HepG2 (cell line): ENCODE data around the gene NRBP1. TPM values are rescaled to one million over a fixed set of nuclear protein-coding genes. Genes with fewer than 3 reads are reported as not detected.

Experiments
- ATF5 ChIP-seq: sonication (generic); formaldehyde crosslinking; IDR thresholded peaks from 2 replicates; pipeline ENCODE4 v1.4.0; 2020; ENCODE audit warnings: mild to moderate bottlenecking, low read depth, missing genetic modification reagents
- FOXP1 ChIP-seq, 2 experiments: fragments of 450-650 bp in 1 of 2; IDR thresholded peaks; 2 replicates each; pipeline ENCODE4 v1.6.1; 2017 to 2018; ENCODE audit warnings: antibody characterized with exemption in 1 of 2
- KIAA2018 ChIP-seq: sonication (generic); formaldehyde crosslinking; IDR thresholded peaks from 2 replicates; pipeline ENCODE4 v1.5.0; 2020; ENCODE audit warnings: mild to moderate bottlenecking, missing genetic modification reagents, borderline replicate concordance
- NFRKB ChIP-seq: fragments of 450-650 bp; IDR thresholded peaks from 2 replicates; pipeline ENCODE4 v1.6.1; 2017
- ZNF101 ChIP-seq: sonication (generic); formaldehyde crosslinking; IDR thresholded peaks from 2 replicates; pipeline ENCODE4 v1.4.0; 2020; ENCODE audit warnings: mild to moderate bottlenecking, low read depth, missing genetic modification reagents, borderline replicate concordance
- ZNF205 ChIP-seq: IDR thresholded peaks from 2 replicates; pipeline ENCODE4 v1.6.1; 2018; ENCODE audit warnings: missing biosample characterization, missing genetic modification reagents
- ZNF317 ChIP-seq: sonication (generic); formaldehyde crosslinking; IDR thresholded peaks from 2 replicates; pipeline ENCODE4 v1.5.0; 2020; ENCODE audit warnings: mild to moderate bottlenecking, missing genetic modification reagents
- polyA plus RNA-seq, 8 experiments: library from polyadenylated mRNA; depleted of rRNA in 3 of 8; stranded (reverse) in 7 of 8; unstranded in 1 of 8; fragments of >200 nt; fragmentation: Illumina TruSeq in 4 of 8; extraction: Trizol in 4 of 8; gene quantifications; 2 replicates each; pipeline versions ENCODE4 v1.2.1 to v1.2.3, GENCODE V29; 2011 to 2016; ENCODE audit warnings: low read depth in 4 of 8, missing spikeins in 1 of 8, mixed read lengths in 1 of 8; ENCODE audit not compliant: insufficient read depth in 1 of 8
- total RNA-seq, 5 experiments: library from RNA; depleted of rRNA; stranded (reverse); fragments of >200 nt; fragmentation: Illumina TruSeq; extraction: Trizol; gene quantifications; 2 replicates each; pipeline ENCODE4 v1.2.3, GENCODE V29; 2016; ENCODE audit warnings: low read depth in 1 of 5
- TF ChIP-seq, protein P1 (sequence below): sonication (generic); formaldehyde crosslinking; IDR thresholded peaks from 2 replicates; pipeline ENCODE4 v1.4.0; 2020; ENCODE audit warnings: missing genetic modification reagents
- TF ChIP-seq, protein P2 (sequence below): sonication (generic); formaldehyde crosslinking; IDR thresholded peaks from 2 replicates; pipeline ENCODE4 v1.4.0; 2020; ENCODE audit warnings: mild to moderate bottlenecking, missing genetic modification reagents

Gene NRBP1
- total and polyA plus RNA-seq, 2 of the 13 experiments (the other 11 are each of a cell fraction or from before 2014, with no cell fraction given) = 165 to 240 TPM

- TF ChIP-seq ZNF317 (CRISPR knock-in tag) = peak; percentile 6; the same call in 1 of the 2 replicates
- no peak for TF ChIP-seq ZNF205 (CRISPR knock-in tag)
- TF ChIP-seq ZNF101 (CRISPR knock-in tag) = no peak
- TF ChIP-seq ATF5 (CRISPR knock-in tag) = no peak; the same call in 1 of the 2 replicates
- TF ChIP-seq, protein P1, sequence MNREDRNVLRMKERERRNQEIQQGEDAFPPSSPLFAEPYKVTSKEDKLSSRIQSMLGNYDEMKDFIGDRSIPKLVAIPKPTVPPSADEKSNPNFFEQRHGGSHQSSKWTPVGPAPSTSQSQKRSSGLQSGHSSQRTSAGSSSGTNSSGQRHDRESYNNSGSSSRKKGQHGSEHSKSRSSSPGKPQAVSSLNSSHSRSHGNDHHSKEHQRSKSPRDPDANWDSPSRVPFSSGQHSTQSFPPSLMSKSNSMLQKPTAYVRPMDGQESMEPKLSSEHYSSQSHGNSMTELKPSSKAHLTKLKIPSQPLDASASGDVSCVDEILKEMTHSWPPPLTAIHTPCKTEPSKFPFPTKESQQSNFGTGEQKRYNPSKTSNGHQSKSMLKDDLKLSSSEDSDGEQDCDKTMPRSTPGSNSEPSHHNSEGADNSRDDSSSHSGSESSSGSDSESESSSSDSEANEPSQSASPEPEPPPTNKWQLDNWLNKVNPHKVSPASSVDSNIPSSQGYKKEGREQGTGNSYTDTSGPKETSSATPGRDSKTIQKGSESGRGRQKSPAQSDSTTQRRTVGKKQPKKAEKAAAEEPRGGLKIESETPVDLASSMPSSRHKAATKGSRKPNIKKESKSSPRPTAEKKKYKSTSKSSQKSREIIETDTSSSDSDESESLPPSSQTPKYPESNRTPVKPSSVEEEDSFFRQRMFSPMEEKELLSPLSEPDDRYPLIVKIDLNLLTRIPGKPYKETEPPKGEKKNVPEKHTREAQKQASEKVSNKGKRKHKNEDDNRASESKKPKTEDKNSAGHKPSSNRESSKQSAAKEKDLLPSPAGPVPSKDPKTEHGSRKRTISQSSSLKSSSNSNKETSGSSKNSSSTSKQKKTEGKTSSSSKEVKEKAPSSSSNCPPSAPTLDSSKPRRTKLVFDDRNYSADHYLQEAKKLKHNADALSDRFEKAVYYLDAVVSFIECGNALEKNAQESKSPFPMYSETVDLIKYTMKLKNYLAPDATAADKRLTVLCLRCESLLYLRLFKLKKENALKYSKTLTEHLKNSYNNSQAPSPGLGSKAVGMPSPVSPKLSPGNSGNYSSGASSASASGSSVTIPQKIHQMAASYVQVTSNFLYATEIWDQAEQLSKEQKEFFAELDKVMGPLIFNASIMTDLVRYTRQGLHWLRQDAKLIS (CRISPR knock-in tag) = no peak
- TF ChIP-seq, protein P2, sequence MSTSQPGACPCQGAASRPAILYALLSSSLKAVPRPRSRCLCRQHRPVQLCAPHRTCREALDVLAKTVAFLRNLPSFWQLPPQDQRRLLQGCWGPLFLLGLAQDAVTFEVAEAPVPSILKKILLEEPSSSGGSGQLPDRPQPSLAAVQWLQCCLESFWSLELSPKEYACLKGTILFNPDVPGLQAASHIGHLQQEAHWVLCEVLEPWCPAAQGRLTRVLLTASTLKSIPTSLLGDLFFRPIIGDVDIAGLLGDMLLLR (CRISPR knock-in tag) = peak; percentile 42; the same call in 1 of the 2 replicates
- TF ChIP-seq FOXP1 (IDR thresholded peaks at IDR 0.05) = no peak
- TF ChIP-seq FOXP1 (CRISPR knock-in tag; IDR thresholded peaks at IDR 0.05) = no peak
- TF ChIP-seq NFRKB = no peak
- no peak for TF ChIP-seq KIAA2018 (CRISPR knock-in tag)
These were observed 60.7 kb downstream of the NRBP1 start (continued) for GRCh38 chr2:27489118-27489497.
